C4-2B (cell line): Measurements from ENCODE around the gene PLOD1.

Experiments used
- ZFX ChIP-seq: fragments of 450-650 bp; IDR thresholded peaks from 2 replicates; pipeline ENCODE4 v1.6.1; 2017
- TF ChIP-seq, protein P1 (sequence below): fragments of 450-650 bp; conservative IDR thresholded peaks from 2 replicates; pipeline ENCODE4 v1.5.1; 2017; ENCODE audit warnings: mild to moderate bottlenecking

DNA sequence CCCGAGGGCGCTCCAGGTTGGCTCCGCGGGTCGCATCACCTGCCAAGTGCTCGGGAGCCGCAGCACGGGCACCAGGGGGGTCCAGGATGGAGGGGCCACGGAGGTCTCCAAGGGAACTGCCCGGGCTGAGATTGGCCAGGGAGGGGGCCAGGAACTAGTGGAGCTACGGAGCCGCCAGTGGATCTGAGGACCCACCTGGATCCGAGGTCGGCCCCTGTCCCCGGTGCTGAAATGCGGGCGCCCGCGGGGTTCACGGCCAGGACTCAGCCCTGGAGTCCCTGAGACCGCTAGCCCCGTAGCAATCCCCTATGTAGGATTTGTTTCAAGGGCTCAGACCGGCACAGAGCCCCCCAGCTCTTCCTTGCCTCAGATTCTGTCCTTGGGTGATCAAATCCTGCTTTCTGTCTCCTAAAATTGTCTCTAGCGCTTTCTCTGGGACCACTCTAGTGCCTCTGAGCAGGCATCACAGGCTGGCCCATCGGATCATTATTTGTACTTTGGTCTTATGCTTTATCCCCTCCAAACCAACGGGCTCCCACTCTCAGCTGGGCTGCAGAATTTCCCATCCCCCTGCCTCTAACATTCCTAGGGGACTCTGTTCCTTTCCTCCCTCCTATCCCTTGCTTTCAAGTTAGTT lies 35.6 kb upstream of the PLOD1 start:
- TF ChIP-seq, protein P1, sequence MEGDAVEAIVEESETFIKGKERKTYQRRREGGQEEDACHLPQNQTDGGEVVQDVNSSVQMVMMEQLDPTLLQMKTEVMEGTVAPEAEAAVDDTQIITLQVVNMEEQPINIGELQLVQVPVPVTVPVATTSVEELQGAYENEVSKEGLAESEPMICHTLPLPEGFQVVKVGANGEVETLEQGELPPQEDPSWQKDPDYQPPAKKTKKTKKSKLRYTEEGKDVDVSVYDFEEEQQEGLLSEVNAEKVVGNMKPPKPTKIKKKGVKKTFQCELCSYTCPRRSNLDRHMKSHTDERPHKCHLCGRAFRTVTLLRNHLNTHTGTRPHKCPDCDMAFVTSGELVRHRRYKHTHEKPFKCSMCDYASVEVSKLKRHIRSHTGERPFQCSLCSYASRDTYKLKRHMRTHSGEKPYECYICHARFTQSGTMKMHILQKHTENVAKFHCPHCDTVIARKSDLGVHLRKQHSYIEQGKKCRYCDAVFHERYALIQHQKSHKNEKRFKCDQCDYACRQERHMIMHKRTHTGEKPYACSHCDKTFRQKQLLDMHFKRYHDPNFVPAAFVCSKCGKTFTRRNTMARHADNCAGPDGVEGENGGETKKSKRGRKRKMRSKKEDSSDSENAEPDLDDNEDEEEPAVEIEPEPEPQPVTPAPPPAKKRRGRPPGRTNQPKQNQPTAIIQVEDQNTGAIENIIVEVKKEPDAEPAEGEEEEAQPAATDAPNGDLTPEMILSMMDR: no peak
- no peak for TF ChIP-seq ZFX
